Spleen (tissue), 11 donors: Measurements from ENCODE around the gene ZBTB7C. TPM values are rescaled to one million over a fixed set of nuclear protein-coding genes. Genes with fewer than 3 reads are reported as not detected.
A peak's percentile ranks its signal among the peaks of the same experiment; 100 is the strongest.

Experiments
- DNase-seq: peaks from one replicate; pipeline ENCODE4 v3.0.0-alpha.2; 2020
- H3K27ac ChIP-seq, 8 donors: fragments of 200-600 bp; sonication (generic) in 7 of 8; 1 replicate in 4 of 8; 2 replicates in 4 of 8; pipeline versions ENCODE4 v1.5.0 to v1.8.0; 2016 to 2021; ENCODE audit warnings: inconsistent platforms in 4 of 8, mild to moderate bottlenecking in 4 of 8, moderate library complexity in 1 of 8
- H3K27me3 ChIP-seq, 7 donors: fragments of 200-600 bp; sonication (generic) in 6 of 7; replicated peaks in 1 of 7; 1 replicate in 4 of 7; 2 replicates in 3 of 7; pipeline versions ENCODE4 v1.5.0 to v1.8.0; 2016 to 2021; ENCODE audit warnings: inconsistent platforms in 3 of 7, mild to moderate bottlenecking in 1 of 7
- H3K36me3 ChIP-seq, 6 donors: fragments of 200-600 bp; sonication (generic) in 5 of 6; 1 replicate in 4 of 6; 2 replicates in 2 of 6; pipeline versions ENCODE4 v1.5.0 to v1.8.0; 2016 to 2021; ENCODE audit warnings: inconsistent platforms in 2 of 6
- H3K4me1 ChIP-seq, 6 donors: fragments of 200-600 bp; sonication (generic) in 5 of 6; 1 replicate in 3 of 6; 2 replicates in 3 of 6; pipeline versions ENCODE4 v1.5.0 to v1.8.0; 2016 to 2021; ENCODE audit warnings: inconsistent platforms in 3 of 6
- H3K4me3 ChIP-seq, 8 donors: fragments of 200-600 bp; sonication (generic) in 7 of 8; 1 replicate in 4 of 8; 2 replicates in 4 of 8; pipeline versions ENCODE4 v1.5.0 to v1.8.0; 2016 to 2021; ENCODE audit warnings: inconsistent platforms in 4 of 8, mild to moderate bottlenecking in 4 of 8, moderate library complexity in 2 of 8
- H3K9me3 ChIP-seq, 8 donors: fragments of 200-600 bp; sonication (generic) in 7 of 8; 1 replicate in 4 of 8; 2 replicates in 4 of 8; pipeline versions ENCODE4 v1.5.0 to v1.8.0; 2016 to 2021; ENCODE audit warnings: inconsistent platforms in 4 of 8
- POLR2A ChIP-seq, 3 donors: fragments of 450-650 bp; IDR thresholded peaks; one replicate each; pipeline ENCODE4 v1.5.1; 2017; ENCODE audit warnings: antibody characterized with exemption in 3 of 3, mild to moderate bottlenecking in 1 of 3
- POLR2AphosphoS5 ChIP-seq, 3 donors: sonication (generic); formaldehyde crosslinking; IDR thresholded peaks; one replicate each; pipeline ENCODE4 v1.5.1; 2017; ENCODE audit warnings: antibody characterized with exemption in 3 of 3
- WGBS, 5 donors: extraction: QIAGEN DNeasy Blood & Tissue Kit in 3 of 5; methylation state at CpG; one replicate each; pipeline versions ENCODE4 v1.1.5 to v1.1.7; 2013 to 2018; 5-methylcytosine and 5-hydroxymethylcytosine counted together
- intact Hi-C: fragments of 100-400 bp; cut with DNase I; formaldehyde crosslinking; loops from one replicate; pipeline ENCODE4 v1.15.0; 2023; ENCODE audit warnings: low total_unique reads
- polyA plus RNA-seq, 3 donors: library from polyadenylated mRNA; stranded (reverse); fragments of 200-250 nt; gene quantifications; one replicate each; pipeline ENCODE4 v1.2.1, GENCODE V29; 2013
- total RNA-seq, 7 donors: library from RNA; depleted of rRNA in 3 of 7; stranded (reverse); fragments of >200 nt in 3 of 7; fragmentation: NEBNext Ultra II Directional in 4 of 7; extraction: Animal tissue kit (Norgen Biotek cat#: 25700) in 4 of 7; gene quantifications; one replicate each; pipeline versions ENCODE4 v1.1.0 to v1.2.1, GENCODE V29; 2016 to 2021
- TF ChIP-seq, protein P1 (sequence below), 11 experiments: fragments of 200-600 bp in 7 of 11; fragments of 450-650 bp in 4 of 11; sonication (generic) in 4 of 11; IDR thresholded peaks in 8 of 11; conservative IDR thresholded peaks in 3 of 11; 1 replicate in 7 of 11; 2 replicates in 4 of 11; pipeline versions ENCODE4 v1.4.0 to v1.8.0; 2016 to 2021; ENCODE audit warnings: antibody characterized with exemption in 11 of 11, inconsistent platforms in 4 of 11, mild to moderate bottlenecking in 1 of 11
- donor health status: healthy with polysubstance abuse.
- donor health status: DM: no; HTN: no; CAD: no; lungs with moderate emphysema.
- donor health status: DM: no; HTN: no; CAD: no.
- donor health status: Bipolar disorder and iron deficiency.
- donor health status: healthy.
- donor health status: DM: no; HTN: no; CAD: no.
- donor health status: DM: yes; HTN: yes; CAD: no.

Gene ZBTB7C
- total and polyA plus RNA-seq, 10 donors, result 1.00 to 64.2 (median 18.8) TPM

DNA sequence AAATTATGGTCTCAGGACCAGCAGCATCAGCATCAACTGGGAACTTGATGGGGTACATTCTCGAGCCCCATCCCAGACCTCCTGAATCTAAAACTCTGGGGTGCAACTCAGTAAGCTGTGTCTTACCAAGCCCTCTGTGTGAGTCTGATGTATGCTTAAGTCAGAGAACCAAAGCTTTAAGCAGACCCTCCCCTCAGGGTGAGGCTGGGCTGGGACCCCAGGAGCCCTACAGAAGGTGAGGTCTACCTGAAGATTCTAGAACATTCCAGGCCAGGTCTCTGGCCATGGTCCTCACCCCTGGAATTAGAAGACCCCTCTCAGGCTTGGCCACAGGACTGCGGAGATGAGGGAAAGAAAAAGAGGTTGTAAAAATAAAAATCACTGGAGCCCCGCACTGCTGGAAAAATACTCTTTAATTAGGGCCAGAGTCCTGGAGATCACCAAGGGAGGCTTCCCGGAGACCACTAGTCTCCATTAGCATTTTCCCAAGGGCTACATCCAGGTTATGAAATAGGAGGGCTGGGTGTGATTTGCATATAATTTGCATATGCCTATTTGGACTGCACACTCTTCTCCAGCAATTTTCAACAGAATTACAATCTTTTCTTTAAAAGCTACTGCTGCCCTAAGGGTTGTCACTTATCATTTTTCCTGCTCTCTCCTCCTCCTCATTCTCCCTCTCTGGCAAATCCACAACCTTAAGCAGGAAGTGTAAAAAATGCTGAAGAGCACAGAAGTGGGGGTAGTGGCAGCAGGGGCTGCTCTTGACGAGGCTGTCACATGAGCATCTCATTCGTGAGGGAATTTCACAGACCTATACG, 100.2 kb downstream of the ZBTB7C start:
- WGBS, 5 donors, result 55 to 68% (median 57%) methylated on average over 7 of the region's 7 CpGs
- H3K27ac ChIP-seq, result no peak overlapping the region
- TF ChIP-seq POLR2A (IDR thresholded peaks at IDR 0.05), result no peak
- no peak for TF ChIP-seq POLR2AphosphoS5 (IDR thresholded peaks at IDR 0.05)
- TF ChIP-seq, protein P1, sequence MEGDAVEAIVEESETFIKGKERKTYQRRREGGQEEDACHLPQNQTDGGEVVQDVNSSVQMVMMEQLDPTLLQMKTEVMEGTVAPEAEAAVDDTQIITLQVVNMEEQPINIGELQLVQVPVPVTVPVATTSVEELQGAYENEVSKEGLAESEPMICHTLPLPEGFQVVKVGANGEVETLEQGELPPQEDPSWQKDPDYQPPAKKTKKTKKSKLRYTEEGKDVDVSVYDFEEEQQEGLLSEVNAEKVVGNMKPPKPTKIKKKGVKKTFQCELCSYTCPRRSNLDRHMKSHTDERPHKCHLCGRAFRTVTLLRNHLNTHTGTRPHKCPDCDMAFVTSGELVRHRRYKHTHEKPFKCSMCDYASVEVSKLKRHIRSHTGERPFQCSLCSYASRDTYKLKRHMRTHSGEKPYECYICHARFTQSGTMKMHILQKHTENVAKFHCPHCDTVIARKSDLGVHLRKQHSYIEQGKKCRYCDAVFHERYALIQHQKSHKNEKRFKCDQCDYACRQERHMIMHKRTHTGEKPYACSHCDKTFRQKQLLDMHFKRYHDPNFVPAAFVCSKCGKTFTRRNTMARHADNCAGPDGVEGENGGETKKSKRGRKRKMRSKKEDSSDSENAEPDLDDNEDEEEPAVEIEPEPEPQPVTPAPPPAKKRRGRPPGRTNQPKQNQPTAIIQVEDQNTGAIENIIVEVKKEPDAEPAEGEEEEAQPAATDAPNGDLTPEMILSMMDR (IDR thresholded peaks at IDR 0.05 in 8 of 11, conservative IDR thresholded peaks at IDR 0.05 in 3 of 11), result no peak
- H3K4me3 ChIP-seq, result no peak overlapping the region
- peak; percentile 41 for DNase-seq
- intact Hi-C loops, result no loop called here
- H3K4me1 ChIP-seq, result peaks cover 0 to 22% (median 1%) of the 10 kb centered on the region in 6 donors
- H3K27me3 ChIP-seq, result no peaks in the 10 kb centered on the region
- H3K9me3 ChIP-seq, result no peaks in the 10 kb centered on the region
- no peaks in the 10 kb centered on the region for H3K36me3 ChIP-seq

DNA sequence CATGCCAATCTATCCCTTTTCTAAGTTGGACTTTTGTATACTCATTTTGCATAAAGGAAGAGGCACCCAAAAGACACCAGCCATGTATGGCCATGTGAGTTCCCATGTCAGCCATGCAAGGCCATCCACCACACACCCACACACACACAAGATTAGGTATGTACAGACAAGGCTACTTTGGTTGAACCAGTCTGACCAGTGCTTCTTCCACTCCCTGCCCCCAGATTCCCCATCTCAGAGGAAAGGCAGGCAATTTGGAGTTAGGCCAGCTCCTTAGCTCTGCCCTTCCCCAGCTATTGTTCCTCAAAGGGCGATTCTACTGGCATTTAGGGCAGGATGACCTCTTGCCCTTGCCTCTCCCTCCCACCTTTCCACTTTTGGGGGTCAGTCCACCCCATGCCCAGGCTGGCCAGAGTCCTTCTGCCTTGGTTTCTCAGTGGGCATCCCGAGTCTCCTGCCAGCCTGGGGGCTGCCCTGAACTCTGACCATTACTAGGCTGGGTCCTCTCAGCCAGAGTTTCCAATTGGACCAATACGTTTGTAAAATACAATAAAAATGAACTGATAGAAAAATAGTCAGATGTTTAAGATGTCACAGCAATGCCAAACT, 101.1 kb downstream of the ZBTB7C start:
- DNase-seq, result peak; percentile 57
- Histone ChIP-seq H3K27me3 (no peaks in the 10 kb centered on the region), H3K9me3 (no peaks in the 10 kb centered on the region), H3K4me3 (no peak overlapping the region), H3K27ac (no peak overlapping the region), H3K4me1 (peaks cover 0 to 31% (median 1%) of the 10 kb centered on the region in 6 donors), H3K36me3 (no peaks in the 10 kb centered on the region)
- intact Hi-C loops, result no loop called here
- TF ChIP-seq POLR2A (IDR thresholded peaks at IDR 0.05), result no peak
- TF ChIP-seq POLR2AphosphoS5 (IDR thresholded peaks at IDR 0.05), result no peak
- TF ChIP-seq, protein P1 (IDR thresholded peaks at IDR 0.05 in 8 of 11, conservative IDR thresholded peaks at IDR 0.05 in 3 of 11), result no peak
- 58 to 70% (median 65%) methylated on average over 3 of the region's 3 CpGs for WGBS, 5 donors

DNA sequence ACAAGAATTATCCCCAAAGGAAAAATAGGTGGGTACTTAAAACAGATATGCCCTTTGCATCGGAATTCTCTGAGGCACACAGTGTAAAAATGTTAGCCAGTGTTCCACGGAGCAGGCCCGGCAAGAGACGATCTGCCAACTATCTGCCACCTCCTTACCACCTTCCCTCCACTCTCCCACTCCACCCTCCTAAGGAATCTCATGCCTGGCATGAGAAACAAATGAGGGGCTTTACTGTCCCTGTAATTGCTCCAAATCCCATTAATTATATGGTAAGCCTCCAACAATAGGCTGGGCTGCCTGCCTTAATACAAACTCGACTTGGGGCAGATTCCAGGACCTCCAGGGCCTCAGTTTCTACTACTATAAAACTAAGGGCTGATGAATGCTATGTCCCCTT, 102.3 kb downstream of the ZBTB7C start:
- TF ChIP-seq, protein P1 (IDR thresholded peaks at IDR 0.05 in 8 of 11, conservative IDR thresholded peaks at IDR 0.05 in 3 of 11), result no peak
- TF ChIP-seq POLR2A (IDR thresholded peaks at IDR 0.05) (no peak), POLR2AphosphoS5 (IDR thresholded peaks at IDR 0.05) (no peak)
- no peak overlapping the region for H3K4me3 ChIP-seq
- no peak overlapping the region for H3K27ac ChIP-seq
- no peak for DNase-seq
- H3K9me3 ChIP-seq, result no peaks in the 10 kb centered on the region
- H3K27me3 ChIP-seq, result no peaks in the 10 kb centered on the region
- peaks cover 0 to 43% (median 1%) of the 10 kb centered on the region in 6 donors for H3K4me1 ChIP-seq
- intact Hi-C loops, result no loop called here
- 83 to 89% (median 87%) methylated on average over 5 of the region's 5 CpGs for WGBS, 5 donors
- H3K36me3 ChIP-seq, result no peaks in the 10 kb centered on the region
